OCI-LY3 (cell line): ENCODE measurements around the gene FSIP1.

Experiments used
- H2AFZ ChIP-seq: fragments of 200-600, 300-600 bp; shearing (Covaris generic); 2 replicates; pipeline ENCODE4 v1.6.0; 2014; ENCODE audit warnings: antibody characterized with exemption, low read depth, low read length
- H3K27ac ChIP-seq: fragments of 200-600, 300-600 bp; sonication (generic); 2 replicates; pipeline ENCODE4 v1.5.1; 2014; ENCODE audit warnings: mild to moderate bottlenecking, low read length, moderate library complexity, mixed read lengths
- H3K27me3 ChIP-seq: fragments of 200-600, 300-600 bp; sonication (generic); 2 replicates; pipeline ENCODE4 v1.6.1; 2014; ENCODE audit warnings: low read depth, low read length, mixed read lengths
- H3K36me3 ChIP-seq: fragments of 200-600, 300-600 bp; sonication (generic); replicated peaks from 2 replicates; pipeline ENCODE3; 2014; ENCODE audit warnings: low read depth, low read length, mixed read lengths
- H3K4me1 ChIP-seq: fragments of 300-600, 200-600 bp; sonication (generic); 2 replicates; pipeline ENCODE4 v1.6.1; 2014; ENCODE audit warnings: low read length, mixed read lengths
- H3K4me2 ChIP-seq: fragments of 200-600, 300-600 bp; sonication (generic); 2 replicates; pipeline ENCODE4 v1.6.1; 2014; ENCODE audit warnings: low read length, mixed read lengths
- H3K4me3 ChIP-seq: fragments of 300-600, 200-600 bp; sonication (generic); 2 replicates; pipeline ENCODE4 v1.5.1; 2014; ENCODE audit warnings: antibody characterized with exemption, mild to moderate bottlenecking, low read length, moderate library complexity
- H3K79me2 ChIP-seq: fragments of 300-600, 200-600 bp; shearing (Covaris generic); 2 replicates; pipeline ENCODE4 v1.6.1; 2014; ENCODE audit warnings: mild to moderate bottlenecking, low read length, mixed read lengths
- H3K9ac ChIP-seq: fragments of 300-600, 200-600 bp; shearing (Covaris generic); 2 replicates; pipeline ENCODE4 v1.6.0; 2014; ENCODE audit warnings: mild to moderate bottlenecking, low read length, moderate library complexity
- H3K9me3 ChIP-seq: fragments of 200-600, 300-600 bp; shearing (Covaris generic); 2 replicates; pipeline ENCODE4 v1.6.1; 2014; ENCODE audit warnings: low read length, mixed read lengths; ENCODE audit not compliant: insufficient read depth
- H4K20me1 ChIP-seq: fragments of 200-600, 300-600 bp; sonication (generic); 2 replicates; pipeline ENCODE4 v1.6.1; 2016; ENCODE audit warnings: low read length, mixed read lengths; ENCODE audit not compliant: insufficient read depth
- CTCF ChIP-seq: fragments of 200-600, 300-600 bp; sonication (generic); IDR thresholded peaks from 2 replicates; pipeline ENCODE4 v1.5.1; 2014; ENCODE audit warnings: antibody characterized with exemption, low read length, low read depth
- EZH2phosphoT487 ChIP-seq: fragments of 200-600 bp; shearing (Covaris generic); IDR thresholded peaks from 2 replicates; pipeline ENCODE4 v1.6.1; 2018; ENCODE audit warnings: antibody characterized with exemption, mixed run types, low read depth

Gene FSIP1

GRCh38 chr15:39556461-39556860, 226.2 kb downstream of the FSIP1 start:
- H3K9me3 ChIP-seq: no peaks in the 10 kb centered on the region
- no peak overlapping the region for H3K4me2 ChIP-seq
- no peaks in the 10 kb centered on the region for H3K36me3 ChIP-seq
- TF ChIP-seq CTCF (no peak), EZH2phosphoT487 (no peak)
- no peak overlapping the region for H3K27ac ChIP-seq
- H3K79me2 ChIP-seq: no peaks in the 10 kb centered on the region
- H3K4me3 ChIP-seq: no peak overlapping the region
- H4K20me1 ChIP-seq: no peaks in the 10 kb centered on the region
- no peaks in the 10 kb centered on the region for H3K27me3 ChIP-seq
- peaks cover 23% of the 10 kb centered on the region for H3K4me1 ChIP-seq
- no peak overlapping the region for H3K9ac ChIP-seq
- H2AFZ ChIP-seq: no peak overlapping the region

GRCh38 chr15:39555885-39556284, 226.8 kb downstream of the FSIP1 start:
- H3K36me3 ChIP-seq: no peaks in the 10 kb centered on the region
- TF ChIP-seq CTCF: no peak
- TF ChIP-seq EZH2phosphoT487: no peak
- H3K4me2 ChIP-seq: no peak overlapping the region
- H2AFZ ChIP-seq: no peak overlapping the region
- H3K9ac ChIP-seq: no peak overlapping the region
- no peak overlapping the region for H3K27ac ChIP-seq
- no peaks in the 10 kb centered on the region for H3K27me3 ChIP-seq
- no peaks in the 10 kb centered on the region for H4K20me1 ChIP-seq
- H3K9me3 ChIP-seq: no peaks in the 10 kb centered on the region
- no peaks in the 10 kb centered on the region for H3K79me2 ChIP-seq
- H3K4me3 ChIP-seq: no peak overlapping the region
- peaks cover 23% of the 10 kb centered on the region for H3K4me1 ChIP-seq

GRCh38 chr15:39554746-39555387, 227.8 kb downstream of the FSIP1 start:
- H3K79me2 ChIP-seq: no peaks in the 10 kb centered on the region
- H3K27ac ChIP-seq: no peak overlapping the region
- H3K36me3 ChIP-seq: no peaks in the 10 kb centered on the region
- H3K4me3 ChIP-seq: no peak overlapping the region
- H3K9ac ChIP-seq: no peak overlapping the region
- H2AFZ ChIP-seq: no peak overlapping the region
- peak overlapping the region; percentile 38; the same call in 1 of the 2 replicates for H3K4me2 ChIP-seq
- H3K4me1 ChIP-seq: peaks cover 23% of the 10 kb centered on the region
- no peaks in the 10 kb centered on the region for H4K20me1 ChIP-seq
- H3K27me3 ChIP-seq: no peaks in the 10 kb centered on the region
- TF ChIP-seq EZH2phosphoT487 (no peak), CTCF (no peak)
- no peaks in the 10 kb centered on the region for H3K9me3 ChIP-seq

- no peak for TF ChIP-seq CTCF
- TF ChIP-seq EZH2phosphoT487: no peak
- Histone ChIP-seq H3K4me3 (no peak overlapping the region), H3K27ac (no peak overlapping the region)
Observed at GRCh38 chr15:39553947-39554693, 228.5 kb downstream of the FSIP1 start.

More at GRCh38 chr15:39553947-39554693, 228.5 kb downstream of the FSIP1 start:
- Histone ChIP-seq H3K9me3 (no peaks in the 10 kb centered on the region), H4K20me1 (no peaks in the 10 kb centered on the region), H3K9ac (no peak overlapping the region), H2AFZ (no peak overlapping the region), H3K36me3 (no peaks in the 10 kb centered on the region), H3K27me3 (no peaks in the 10 kb centered on the region), H3K79me2 (no peaks in the 10 kb centered on the region), H3K4me1 (peaks cover 23% of the 10 kb centered on the region), H3K4me2 (peak overlapping the region; percentile 38)
